Right forelimb (tissue), 1 donor: ENCODE results near the gene MXRA7.
A peak's percentile ranks its signal among the peaks of the same experiment; 100 is the strongest.
"Not testable (repeated sequence)": the region's sequence is repeated elsewhere in the genome, so short reads cannot be mapped to it uniquely, and the experiment has no call there.

Experiments used
- DNase-seq: peaks from one replicate; pipeline ENCODE4 v3.0.0-alpha.2; 2018

Gene MXRA7

DNA sequence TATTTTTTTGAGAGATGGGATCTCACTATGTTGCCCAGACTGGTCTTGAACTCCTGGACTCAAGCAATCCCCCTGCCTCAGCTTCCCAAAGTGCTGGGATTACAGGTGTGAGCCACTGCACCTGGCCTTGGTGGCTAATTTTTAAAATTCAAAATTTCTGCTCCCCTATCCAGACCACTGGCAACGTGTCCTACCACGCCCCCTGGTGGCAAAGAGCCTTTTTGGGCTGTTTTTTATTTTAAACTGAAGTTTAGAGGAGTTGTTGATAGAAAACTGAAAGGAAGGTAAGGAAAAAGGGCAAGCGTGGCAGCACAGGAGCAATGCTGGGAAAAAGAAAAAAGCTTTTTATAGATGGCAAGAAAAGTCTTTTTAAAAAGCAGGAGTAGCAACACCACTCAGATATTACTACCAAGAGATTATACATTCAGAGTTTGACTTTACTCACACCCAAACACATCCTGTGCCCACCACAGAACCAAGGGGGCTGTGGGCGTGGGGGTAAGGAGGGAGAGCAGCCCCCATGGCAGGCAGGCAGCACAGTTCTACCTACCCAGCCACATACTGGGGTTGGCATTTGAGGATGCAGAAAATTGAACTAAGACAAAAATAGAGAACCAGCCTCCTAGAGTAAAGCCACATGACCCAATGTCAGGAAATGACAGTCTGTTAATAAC lies 4.2 kb upstream of the MXRA7 start:
- DNase-seq: peak; percentile 80

DNA sequence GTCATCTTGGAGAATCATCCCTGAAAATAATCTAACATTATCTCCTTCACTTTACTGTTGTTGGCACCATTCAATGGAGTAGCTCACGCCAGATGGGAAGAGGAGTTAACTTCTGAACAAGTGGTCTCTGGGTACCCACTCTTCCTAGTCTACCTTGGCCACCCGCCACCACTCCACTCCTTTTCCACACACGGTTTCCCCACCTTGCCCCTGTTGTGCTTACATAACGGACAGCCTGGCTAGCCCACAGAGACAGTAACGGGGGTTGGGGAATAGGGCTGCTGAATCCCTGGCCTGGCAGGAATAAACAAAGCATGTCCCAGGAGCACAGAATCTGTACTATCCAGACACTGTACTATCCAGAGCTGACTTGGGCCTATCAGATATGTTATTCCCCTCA lies 3.6 kb upstream of the MXRA7 start:
- no peak for DNase-seq

- no peak for DNase-seq
These were observed 3.0 kb upstream of the MXRA7 start for GRCh38 chr17:76713765-76714164.

- not testable (repeated sequence) for DNase-seq
These were observed 1.6 kb upstream of the MXRA7 start for GRCh38 chr17:76712321-76712720.

DNA sequence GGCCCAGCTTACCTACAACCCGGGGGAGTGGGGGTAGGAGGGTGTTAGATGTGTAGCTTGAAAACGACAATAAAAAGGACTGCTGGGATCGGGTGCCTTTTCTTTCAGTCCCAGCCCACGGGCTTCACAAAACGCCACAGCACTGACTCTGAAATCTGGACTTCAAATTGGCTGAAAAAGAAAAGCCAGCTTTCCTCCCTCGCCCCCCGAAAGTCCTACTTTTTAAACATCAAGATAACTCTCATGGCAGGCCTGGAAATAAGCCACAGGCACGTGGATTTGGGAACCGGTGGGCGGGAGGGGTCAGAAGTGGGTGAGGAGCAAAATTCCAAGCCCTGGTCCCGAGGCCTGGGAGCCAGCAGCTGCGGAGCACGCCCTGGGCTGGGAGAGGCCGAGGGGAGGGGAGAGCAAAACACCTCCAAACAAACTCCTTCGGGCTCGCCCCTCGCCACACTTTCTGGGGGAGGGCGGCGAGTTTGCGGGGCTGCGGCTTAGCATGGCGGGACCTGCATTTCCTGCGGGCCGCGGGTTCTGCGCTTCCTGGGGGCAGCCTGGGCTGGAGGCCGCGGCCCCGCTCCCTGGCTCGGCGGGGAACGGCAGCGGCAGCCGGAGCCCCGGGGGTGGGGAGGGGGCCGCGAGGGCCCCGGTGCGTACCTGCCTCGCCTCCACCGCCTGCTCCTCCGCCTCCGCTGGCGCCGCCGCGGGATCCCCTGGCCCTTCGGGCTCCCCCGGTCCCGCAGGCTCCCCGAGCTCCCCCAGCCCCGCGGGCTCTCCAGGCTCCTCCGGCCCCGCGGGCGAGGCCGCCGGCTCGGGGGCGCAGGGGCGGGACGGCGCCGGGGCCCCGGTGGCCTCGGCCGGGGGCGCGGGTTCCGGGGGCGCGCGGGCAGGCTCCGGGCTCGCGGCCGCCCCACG lies 558 bp downstream of the MXRA7 start:
- DNase-seq: peak; percentile 69

GRCh38 chr17:76709077-76709950 lies 1.5 kb downstream of the MXRA7 start:
- peak; percentile 77 for DNase-seq

- DNase-seq: peak; percentile 56
These were observed 2.6 kb downstream of the MXRA7 start for GRCh38 chr17:76707985-76708807.

DNA sequence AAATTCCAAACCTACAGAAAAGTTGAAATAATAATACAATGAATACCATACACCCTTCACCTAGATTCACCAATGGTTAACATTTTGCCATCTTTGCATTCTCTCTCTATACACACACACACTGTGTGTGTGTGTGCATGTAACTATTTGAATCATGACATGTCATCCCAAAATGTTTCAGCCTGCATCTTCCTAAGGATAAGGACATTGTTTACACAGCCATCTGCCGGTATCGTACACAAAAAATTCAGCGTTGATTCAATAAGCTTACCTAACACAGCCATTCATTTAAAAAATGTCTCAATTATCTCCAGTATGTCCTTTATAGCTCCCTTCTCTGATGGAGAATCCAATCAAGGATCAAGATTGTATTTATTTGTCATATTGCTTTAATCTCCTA lies 3.9 kb downstream of the MXRA7 start:
- no peak for DNase-seq

GRCh38 chr17:76704805-76705204 lies 6.0 kb downstream of the MXRA7 start:
- DNase-seq: no peak

GRCh38 chr17:76702941-76703637 lies 7.7 kb downstream of the MXRA7 start:
- DNase-seq: no peak

- DNase-seq: no peak
These were observed 8.7 kb downstream of the MXRA7 start for GRCh38 chr17:76702076-76702475.

GRCh38 chr17:76701471-76701967 lies 9.2 kb downstream of the MXRA7 start:
- no peak for DNase-seq

DNA sequence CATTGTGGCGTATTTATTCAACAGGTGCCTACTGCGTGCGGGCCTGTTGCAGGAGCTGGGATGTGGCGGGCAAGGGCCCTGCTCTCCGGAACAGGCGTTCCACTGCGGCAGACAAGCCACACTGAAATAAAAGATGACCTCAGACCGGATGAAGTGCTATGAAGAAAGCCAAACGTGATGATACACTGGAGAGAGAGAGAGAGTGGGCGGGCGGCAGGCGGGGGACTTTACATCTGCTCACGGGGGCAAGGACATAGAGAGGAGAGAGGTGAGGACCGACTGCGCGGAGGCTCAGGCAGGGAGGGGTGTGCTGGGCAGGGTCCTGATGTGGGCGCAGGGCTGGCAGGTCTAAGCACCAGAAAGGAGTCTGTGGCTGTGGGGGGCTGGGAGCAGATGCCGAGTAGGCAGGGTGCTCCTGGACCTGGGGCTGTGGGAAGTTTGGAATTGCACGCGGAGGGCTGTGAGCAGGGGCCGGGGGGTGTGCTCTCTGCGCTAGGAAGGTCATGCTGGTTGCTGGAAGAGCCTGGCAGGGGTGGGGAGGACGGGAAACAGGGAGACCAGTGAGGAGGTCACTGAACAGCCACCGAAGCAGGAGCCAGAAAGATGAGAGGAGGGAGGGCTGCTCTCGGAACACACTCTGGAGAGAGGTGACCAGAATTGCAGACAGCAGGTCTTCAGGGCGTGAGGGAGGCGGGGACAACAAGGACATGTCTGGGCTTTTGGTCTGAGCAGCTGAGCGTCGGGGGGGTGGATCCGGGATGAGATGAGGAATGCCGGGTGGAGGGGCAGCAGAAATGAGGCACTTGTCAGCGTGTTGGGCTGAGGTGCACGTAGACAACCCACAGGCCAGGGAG lies 9.9 kb downstream of the MXRA7 start:
- DNase-seq: peak; percentile 72

- DNase-seq: no peak
These were observed 10.5 kb downstream of the MXRA7 start for GRCh38 chr17:76700270-76700616.

GRCh38 chr17:76698466-76698977 lies 12.2 kb downstream of the MXRA7 start:
- DNase-seq: not testable (repeated sequence)

- no peak for DNase-seq
These were observed 12.9 kb downstream of the MXRA7 start for GRCh38 chr17:76697702-76698465.

GRCh38 chr17:76696763-76697701 lies 13.7 kb downstream of the MXRA7 start:
- DNase-seq: no peak
